C4-2B (cell line): ENCODE results near the gene LRMDA.

Experiments
- ZFX ChIP-seq: fragments of 450-650 bp; IDR thresholded peaks from 2 replicates; pipeline ENCODE4 v1.6.1; 2017
- TF ChIP-seq, protein P1 (sequence below): fragments of 450-650 bp; conservative IDR thresholded peaks from 2 replicates; pipeline ENCODE4 v1.5.1; 2017; ENCODE audit warnings: mild to moderate bottlenecking

DNA sequence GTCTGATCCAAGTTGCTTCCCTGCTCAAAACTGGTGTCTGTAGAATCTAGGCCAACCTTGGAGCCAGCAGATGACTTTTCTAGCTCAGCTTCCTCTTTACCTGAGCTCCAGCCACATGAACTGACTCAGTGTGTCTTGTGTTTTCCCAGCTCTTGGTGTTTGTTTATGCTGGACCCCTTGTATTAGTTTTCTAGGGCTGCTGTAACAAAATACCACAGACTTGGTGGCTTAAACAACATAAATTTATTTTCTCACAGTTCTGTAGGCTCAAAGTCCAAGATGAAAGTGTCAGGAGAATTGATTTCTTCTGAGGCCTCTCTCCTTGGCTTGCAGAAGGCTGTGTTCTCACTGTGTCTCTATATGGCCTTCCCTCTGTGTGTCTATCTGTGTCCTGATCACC is 45.1 kb downstream of the LRMDA start:
- TF ChIP-seq, protein P1, sequence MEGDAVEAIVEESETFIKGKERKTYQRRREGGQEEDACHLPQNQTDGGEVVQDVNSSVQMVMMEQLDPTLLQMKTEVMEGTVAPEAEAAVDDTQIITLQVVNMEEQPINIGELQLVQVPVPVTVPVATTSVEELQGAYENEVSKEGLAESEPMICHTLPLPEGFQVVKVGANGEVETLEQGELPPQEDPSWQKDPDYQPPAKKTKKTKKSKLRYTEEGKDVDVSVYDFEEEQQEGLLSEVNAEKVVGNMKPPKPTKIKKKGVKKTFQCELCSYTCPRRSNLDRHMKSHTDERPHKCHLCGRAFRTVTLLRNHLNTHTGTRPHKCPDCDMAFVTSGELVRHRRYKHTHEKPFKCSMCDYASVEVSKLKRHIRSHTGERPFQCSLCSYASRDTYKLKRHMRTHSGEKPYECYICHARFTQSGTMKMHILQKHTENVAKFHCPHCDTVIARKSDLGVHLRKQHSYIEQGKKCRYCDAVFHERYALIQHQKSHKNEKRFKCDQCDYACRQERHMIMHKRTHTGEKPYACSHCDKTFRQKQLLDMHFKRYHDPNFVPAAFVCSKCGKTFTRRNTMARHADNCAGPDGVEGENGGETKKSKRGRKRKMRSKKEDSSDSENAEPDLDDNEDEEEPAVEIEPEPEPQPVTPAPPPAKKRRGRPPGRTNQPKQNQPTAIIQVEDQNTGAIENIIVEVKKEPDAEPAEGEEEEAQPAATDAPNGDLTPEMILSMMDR: no peak
- no peak for TF ChIP-seq ZFX
